GM19438 (cell line): Measurements from ENCODE around the gene LSG1.
"Not testable (repeated sequence)": the region's sequence is repeated elsewhere in the genome, so short reads cannot be mapped to it uniquely, and the experiment has no call there.

Experiments used
- ATAC-seq: cut with Tn5 transposase; IDR thresholded peaks from one replicate; pipeline ENCODE4 v1.9.1; 2021; ENCODE audit warnings: low read depth; ENCODE audit not compliant: unreplicated experiment

The LSG1 gene

DNA sequence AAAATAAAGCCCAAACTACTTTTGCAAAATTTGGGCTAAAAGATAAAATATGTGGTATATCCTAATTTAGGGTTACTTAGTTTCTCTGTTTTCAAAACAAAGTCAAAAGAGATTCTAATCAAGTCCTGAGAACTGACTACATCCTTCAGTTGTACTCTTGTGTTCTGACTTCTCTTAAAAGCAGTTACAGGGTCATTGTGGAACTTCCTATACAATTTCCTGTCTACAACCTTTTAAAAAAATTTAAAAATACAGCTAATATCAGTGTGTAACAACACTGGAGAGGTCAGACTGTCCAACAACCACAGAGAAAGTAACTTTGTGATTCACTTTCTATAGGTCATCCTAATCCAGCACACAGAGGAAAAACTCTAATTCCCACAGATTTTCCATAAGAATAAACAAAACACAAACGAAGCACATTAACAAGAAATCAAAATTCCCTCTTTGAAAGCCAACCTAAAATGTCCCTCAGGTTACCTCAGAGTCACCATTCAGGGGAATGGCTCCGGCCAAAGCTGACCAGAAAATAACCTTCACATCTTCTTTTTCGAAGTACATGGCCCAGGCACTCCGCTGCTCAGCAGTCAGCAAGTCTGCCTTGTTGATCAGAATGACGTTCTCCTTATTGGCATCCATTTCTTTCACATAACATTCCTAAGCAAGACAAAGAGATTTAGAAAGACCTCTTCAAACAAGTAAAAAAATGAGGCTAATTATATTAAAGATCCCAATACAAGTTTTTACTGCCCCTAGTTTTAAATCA, 13.3 kb downstream of the LSG1 start:
- no peak for ATAC-seq

DNA sequence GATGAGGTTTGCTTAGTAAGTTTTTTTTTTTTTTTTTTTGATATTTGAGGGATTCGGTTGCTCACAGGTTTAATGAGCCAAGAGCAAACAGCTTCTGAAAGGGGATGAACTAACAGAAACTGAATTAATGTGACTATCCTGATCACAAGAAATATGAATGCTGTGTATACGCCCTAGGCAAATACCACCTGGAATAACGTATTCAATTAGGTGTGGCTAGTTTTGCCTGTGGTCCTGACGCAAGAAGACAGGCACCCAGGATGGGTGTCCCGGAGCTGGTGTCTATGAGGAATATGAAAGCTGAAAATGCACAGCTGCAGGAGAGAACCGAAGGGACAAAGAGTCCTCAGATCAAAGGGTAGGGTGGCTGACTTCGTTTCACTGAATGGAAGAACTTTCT, 14.6 kb downstream of the LSG1 start:
- ATAC-seq, result no peak

DNA sequence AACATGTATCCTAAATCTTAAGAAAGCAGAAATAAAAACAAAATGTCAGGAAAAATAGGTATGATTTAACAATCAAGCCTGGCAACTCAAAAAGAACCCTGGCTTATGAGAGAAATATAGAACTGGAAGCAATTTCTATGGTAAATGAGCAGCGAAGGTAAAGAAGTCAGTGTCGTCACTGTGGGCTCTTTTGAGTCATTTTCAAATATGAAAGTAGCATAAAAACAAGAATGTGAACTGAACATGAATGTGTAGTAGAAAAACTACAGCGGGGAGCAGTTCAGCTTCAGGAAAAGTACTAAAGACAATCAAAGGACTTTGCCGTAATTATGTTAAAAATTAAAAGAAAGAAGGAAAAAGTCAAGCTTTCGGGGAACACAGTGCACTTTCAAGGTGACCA, 17.5 kb downstream of the LSG1 start:
- ATAC-seq, result peak; percentile 88

DNA sequence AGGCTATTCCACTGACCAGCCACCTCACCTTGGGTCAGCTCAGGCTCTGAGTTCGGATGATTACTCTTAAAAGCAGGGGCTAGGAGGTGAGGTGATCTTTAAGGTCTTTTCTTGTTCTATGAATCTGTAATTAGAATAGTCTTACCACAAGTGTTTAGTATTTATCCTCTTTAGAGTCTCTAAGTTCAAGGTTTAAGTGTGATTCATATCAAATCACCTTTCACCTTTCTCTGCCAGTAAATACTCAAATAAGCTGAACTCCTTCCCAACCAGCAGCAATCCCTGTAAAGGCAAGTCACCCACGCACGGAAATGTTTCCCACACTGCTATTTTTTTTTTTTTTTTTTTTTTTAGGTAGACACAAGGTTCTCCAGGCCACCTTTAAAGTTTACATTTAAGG, 24.2 kb downstream of the LSG1 start:
- no peak for ATAC-seq

DNA sequence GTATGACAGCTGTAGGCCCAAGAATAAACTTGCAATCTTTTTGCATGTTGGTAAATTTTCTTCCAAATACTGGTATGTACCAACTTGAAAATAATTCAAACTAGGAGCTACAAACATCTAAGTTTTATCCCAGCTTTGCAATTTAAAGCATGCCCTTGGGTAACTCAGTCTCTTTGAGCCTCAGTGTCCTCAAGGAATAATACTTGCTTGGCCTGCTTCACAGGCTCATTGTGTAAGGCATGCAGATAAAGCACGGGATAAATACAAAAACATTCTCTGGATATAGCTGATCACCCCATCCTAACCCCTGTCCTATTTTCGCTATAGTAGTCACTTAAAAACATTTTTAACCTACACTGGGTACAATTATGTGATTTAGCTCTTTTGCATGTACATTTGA, 29.2 kb downstream of the LSG1 start:
- no peak for ATAC-seq

DNA sequence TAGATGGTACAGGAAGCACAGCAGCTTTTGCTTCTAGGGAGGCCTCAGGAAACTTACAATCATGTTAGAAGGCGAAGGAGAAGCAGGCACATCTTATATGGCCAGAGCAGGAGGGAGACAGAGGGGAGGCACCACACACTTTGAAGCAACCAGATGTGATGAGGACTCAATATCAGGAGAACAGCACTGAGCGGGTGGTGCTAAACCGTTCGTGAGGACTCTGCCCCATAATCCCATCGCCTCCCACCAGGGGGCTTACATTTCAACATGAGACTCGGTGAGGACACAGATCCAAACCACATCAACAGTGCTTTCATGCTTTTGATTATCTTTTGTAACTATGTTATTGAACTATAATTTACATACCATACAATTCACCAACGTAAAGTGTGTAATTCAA, 31.2 kb downstream of the LSG1 start:
- ATAC-seq, result no peak

DNA sequence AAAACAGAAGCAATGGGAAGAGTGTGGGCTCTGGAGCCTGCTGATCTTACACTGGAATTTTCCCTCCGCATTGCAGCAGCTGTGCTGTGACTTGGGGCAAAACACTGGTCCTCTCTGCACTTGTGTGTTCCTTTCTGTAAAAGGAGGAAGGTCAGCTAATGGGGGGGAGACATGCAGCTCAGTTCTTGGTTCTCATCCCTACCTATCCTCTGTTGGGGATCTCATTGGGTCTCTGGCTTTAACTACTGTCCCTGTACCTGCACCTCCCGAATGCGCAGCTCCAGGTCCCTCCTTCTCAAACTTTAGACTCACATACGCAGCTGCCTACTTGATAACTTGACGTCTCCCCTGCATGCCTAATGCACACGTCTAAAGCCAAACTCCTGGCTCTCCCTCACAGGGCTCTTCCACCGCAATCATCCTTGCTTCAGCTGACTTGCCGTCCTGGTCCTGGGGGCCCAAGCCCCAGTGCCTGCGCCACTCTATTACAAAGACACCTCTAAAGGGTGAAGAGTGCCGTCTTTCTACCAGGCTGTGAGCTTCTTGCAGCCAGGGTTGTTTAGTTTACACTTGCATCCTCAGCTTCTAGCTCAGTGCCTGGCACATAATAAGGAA, 32.9 kb downstream of the LSG1 start:
- no peak for ATAC-seq

DNA sequence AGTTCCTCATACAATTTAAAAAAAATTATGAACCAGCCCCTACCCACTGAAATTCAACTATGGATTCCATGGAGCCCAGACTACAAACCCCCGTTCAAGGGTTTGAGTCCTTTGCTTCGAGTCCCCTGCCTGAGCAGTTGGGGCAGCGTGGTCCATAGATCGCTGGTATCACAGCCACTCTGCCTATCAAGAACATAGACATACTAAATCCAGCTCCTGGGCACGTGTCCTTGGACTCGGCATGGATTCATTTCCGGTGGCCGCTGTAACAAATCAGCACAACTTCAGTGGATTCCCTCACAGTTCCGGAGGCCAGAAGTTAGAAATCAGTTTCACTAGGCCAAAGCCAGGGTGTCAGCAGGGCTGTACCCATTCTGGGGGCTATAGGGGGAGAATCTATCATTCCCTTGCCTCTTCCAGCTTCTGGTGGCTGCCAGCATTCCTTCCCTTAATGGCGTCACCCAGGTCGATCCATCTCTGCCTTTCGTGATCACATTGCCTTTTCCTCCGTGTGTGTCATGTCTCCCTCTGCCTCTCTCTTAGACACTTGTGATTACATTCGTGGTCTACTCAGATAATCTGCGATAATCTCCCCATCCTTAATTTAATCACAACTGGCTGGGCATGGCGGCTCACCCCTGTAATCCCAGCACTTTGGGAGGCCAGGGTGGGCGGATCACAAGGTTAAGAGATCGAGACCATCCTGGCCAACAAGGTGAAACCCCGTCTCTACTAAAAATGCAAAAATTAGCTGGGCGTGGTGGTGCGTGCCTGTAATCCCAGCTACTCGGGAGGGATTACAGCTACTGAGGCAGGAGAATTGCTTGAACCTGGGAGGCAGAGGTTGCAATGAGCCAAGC, 34.2 kb downstream of the LSG1 start:
- ATAC-seq, result no peak

DNA sequence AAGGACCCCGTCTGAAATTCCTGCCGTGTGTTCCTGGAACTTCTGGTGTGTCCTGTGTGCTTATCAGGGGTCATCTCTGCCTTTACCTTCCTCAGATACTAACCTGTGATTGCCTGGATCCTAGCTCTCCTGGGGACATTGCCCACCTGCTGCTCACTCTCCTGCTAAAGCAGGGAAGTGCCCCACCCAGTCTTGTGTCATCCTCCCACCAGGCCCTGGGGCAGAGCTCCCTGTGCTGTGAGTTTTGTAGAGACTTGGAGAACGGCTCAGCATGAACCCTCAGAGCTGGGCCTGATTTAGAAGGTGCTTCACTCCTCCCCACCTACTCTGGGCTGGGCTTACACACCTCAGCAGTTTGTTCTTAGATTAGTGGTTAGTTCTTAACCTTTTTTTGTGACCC, 34.9 kb downstream of the LSG1 start:
- no peak for ATAC-seq

DNA sequence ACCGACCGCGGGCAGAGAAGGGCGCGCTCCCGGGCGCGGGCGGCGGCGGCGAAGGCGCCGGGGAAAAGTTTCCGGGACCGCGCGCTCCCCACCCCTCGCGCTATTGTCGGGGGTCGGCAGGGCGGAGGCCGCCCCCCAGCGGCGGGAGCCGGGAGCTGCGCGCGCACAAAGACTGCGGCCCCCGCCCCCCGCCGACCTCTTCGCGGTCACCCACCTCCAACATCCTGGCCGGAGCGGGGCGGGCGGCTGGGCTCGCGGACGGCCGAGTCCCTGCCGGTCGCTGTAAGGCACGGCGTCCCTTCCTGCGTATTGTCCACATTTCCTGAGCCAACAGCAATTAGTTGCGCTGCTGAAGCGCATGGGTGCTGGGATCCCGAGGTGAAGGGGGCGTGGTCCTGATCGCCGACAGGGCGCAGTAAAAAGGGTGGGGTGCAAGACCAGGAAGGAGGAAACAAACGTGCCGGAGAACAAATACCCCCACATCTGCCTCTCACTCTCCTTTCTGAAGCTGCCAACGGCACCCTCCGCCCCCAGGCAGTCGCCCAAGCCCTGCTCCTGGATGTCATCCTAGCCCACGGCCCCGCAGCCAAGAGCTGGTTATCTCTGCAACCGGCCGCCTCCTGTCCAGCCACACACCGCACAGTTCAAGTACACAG, 38.5 kb downstream of the LSG1 start, which contains the start of gene TMEM44:
Gene TMEM44, minus strand, starts transcription at position 71 of the 656 bp plus-strand sequence. CDS start 204 bp downstream, outside the sequence.
- peak; percentile 68 for ATAC-seq

DNA sequence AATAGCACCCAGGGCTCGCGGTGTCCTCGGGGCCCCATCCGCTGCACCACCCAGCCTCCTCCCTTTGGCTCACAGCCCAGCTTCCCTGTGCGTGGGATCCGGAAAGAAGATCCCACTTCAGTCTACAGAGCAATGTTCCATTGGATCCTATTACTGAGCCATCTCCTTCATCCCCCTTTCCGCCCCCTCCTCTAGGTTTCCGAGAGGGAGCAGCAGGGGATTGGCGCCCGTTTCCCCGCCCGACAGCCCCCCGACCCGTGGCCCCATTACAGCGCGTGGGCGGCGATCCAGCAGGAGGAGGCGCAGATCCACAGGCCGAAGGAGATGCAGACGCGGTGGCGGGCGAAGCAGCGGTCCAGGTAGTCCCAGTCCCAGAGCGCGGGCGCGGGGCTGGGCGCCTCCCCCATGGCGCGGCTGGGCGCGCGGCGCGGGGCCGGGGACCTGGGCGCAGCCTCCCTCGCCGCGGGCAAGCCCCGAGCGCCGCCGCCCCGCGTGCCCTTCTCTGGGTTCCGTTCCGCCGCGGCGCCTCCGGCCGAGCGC, 39.1 kb downstream of the LSG1 start:
- peak; percentile 50 for ATAC-seq

DNA sequence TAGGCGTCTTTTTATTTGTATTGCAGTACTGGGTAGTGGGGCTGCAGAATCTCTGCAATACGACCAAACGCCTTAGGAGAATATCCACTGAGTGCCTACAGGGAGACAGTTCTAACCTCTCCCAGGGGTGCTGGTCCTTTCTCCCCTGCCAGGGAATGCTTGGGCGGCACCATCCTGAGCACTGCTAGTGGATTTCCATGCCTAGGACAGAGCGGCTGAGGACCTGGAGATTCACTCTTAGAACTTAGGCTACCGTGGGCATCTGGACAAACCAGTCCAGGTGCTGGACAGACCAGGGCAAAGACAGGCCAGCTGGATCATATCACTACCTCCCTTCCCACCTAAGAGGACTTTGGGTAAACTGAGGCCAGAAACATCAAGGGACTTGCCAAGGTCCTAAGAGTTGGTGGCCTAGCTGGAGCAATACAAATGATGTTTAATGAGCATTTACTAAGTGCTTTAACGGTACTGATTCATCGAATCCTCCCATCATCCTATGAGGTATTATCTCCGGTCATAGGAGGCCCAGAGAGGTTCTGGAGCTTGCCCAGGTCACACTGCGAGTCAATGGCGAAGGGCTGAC, 39.7 kb downstream of the LSG1 start:
- no peak for ATAC-seq

DNA sequence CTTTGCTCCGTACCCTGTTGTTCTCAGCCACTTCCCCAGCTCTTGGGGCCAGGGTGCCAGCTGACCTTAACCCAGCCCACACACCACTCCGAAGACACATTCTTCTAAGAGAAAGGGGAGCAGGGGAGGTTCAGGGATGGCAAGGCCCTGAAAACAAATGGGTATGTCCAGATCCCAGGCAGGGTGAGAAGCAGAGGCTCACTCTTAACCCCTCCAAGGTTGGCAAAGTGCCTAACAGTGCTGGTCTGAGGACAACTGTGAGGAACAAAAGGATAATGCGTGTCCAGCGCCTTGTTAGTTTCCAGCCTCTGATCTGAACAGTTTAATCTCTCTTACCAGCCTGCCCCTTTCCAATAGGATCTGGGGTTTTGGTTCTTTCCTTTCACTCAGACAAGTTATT, 40.3 kb downstream of the LSG1 start:
- no peak for ATAC-seq

DNA sequence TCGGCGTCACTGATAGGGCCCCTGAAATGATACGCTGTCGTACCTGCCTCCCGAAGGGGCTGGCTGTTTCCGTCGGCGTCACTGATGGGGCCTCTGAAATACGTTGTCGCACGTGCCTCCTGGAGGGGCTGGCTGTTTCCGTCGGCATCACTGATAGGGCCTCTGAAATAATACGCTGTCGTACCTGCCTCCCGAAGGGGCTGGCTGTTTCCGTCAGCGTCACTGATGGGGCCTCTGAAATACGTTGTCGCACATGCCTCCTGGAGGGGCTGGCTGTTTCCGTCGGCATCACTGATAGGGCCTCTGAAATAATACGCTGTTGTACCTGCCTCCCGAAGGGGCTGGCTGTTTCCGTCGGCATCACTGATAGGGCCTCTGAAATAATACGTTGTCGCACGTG, 41.3 kb downstream of the LSG1 start:
- not testable (repeated sequence) for ATAC-seq

DNA sequence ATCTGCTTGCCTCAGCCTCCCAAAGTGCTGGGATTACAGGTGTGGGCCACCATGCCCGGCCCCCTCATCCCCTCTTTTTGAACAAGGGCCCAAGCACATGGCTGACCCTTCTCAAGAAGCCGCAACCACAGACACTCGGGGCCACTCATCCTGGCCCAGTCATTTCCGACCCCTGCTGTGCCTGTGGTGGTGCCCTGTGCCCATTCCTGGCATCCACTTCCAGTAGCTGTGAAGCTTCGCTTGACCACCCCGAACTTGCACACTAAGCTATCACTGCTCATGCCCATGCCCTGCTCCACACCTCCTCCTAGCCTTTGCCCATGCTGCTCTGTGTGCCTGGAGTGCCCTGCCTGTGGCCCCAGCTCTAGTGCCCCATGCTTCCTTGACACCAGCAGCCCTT, 47.0 kb downstream of the LSG1 start:
- ATAC-seq, result no peak

DNA sequence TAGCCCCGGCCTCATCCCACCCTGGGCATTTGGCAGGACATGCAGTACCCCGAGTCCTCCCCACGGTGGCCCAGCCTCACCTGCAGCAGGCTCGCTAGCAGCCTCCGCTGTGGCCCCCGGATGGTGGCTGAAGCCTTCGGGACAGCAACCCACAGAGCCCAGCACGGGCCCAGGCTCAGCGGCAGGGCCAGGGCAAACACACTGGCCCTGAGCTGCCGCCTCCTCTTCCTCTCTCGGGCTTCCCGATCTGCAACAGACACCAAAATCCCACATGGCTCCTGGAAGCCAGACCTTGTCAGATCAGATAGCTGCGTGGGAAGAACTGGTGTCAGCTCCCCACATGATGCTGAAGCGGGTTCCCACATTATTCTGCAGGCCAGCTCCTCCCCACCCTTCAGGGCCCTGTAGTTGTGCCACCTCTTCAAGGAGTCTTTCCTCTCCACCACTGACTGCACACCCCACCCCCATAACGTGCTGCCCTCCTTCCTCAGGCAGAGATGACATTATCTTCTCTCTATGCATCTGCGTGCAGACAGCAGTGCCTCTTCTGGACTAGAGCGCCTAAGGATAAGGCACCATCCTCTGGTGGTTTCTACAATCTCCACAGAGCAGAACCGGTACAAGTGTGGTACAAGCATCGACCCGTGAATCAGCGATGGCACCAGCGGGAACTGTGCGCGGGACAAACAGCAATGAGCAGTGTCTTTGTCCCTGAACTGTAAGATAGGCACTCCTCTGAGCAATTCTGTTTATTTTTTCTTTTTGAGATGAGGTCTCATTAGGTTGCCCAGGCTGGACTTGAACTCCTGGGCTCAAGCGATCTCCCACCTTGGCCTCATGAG, 48.3 kb downstream of the LSG1 start:
- no peak for ATAC-seq

DNA sequence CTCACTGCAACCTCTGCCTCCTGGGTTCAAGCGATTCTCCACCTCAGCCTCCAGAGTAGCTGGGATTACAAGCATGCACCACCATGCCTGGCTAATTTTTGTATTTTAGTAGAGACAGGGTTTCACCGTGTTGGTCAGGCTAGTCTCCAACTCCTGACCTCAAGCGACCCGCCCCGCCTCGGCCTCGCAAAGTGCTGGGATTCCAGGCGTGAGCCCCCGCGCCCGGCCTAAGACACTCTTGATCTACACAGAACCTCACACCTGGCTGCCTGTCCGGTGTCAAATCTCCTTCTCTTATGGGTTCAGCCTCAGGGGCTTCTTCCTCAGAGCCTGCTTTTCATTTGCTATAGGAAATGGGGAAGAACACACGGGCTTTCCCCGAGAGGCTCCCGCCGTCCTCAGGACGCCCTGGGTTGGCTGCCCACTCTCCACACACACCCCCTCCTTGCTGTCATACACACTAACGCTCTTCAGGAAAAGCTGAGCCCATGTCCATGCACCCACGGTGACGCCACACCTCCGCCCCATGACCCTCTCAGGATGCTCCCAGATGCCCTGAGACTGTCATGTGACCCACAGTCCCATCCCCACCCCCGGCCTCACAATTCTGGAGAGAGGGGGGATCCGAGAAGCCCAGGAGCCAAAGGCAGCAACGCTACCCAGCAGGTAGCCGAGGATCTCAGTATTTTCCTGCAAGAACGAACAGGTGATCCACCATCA, 49.2 kb downstream of the LSG1 start:
- ATAC-seq, result no peak

DNA sequence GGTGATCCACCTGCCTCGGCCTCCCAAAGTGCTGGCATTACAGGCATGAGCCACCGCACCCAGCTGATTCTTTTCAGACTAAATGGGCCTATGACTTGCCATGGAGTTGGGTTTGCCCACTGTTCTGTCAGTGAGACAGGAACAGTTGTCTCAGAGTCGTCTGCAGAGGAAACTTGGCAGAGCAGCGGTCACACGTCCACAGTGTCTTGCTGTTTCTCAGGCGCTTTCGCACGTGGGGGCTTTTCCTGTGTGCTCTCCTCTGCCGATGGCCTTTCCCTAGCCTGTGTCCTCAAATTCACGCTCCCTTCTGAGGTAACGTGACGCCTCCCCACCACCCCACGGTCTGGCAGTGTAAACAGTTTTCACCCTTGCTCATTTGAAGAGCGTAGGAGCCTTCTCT, 50.0 kb downstream of the LSG1 start:
- no peak for ATAC-seq

DNA sequence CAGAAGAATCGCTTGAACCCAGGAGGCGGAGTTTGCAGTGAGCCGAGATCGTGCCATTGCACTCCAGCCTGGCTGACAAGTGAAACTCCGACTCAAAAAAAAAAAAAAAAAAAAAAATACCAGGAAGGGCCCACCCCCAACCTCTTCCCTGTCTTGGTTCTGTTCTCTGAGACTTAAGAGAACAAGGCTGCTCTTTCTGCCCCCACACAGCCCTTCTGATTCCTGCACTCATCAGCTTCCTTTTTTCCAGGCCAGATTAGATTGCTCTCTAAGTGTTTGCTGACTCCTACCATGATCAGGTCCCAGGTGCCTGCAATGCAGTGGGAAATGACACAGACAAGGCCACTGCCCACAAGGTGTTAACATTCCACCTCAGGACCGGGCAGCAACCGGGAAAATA, 51.8 kb downstream of the LSG1 start:
- ATAC-seq, result no peak
